ENCODE measurements around the gene CMSS1.

The CMSS1 gene

DNA sequence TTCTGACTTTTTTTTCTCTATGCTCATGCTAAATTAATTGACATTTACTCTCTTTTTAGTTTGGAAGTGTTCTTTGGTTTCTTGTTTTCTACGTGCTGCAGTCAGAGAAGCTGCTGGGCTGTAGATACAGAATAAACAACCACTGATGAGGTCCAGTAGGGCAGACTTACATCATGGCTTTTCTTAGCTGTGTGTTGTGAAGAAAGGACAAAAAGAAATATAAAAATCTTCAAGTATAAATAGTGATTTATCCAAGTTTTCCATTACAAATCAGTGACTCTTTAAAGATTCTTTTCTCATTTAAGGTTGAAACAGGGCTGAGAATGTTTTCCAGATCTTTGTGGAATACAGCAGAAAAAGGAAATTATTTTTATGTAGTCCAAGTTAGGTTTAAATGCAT is 122.2 kb downstream of the CMSS1 start:
- Histone ChIP-seq H3K36me3 (ENCODE audit: insufficient read depth, low read length) (no peaks in the 10 kb centered on the region), H3K9me3 (ENCODE audit: low read length) (no peaks in the 10 kb centered on the region), H3F3A (ENCODE audit: insufficient read depth, low read length) (no peaks in the 10 kb centered on the region), H3K79me2 (ENCODE audit: insufficient read depth, low read length) (no peaks in the 10 kb centered on the region), H3K4me1 (ENCODE audit: insufficient read depth, low read length, severe bottlenecking) (peaks cover 36% of the 10 kb centered on the region), H3K27ac (ENCODE audit: low read depth, low read length, poor library complexity, severe bottlenecking) (peak overlapping the region; percentile 76), H3K4me2 (ENCODE audit: low read length) (no peak overlapping the region), H3K27me3 (ENCODE audit: insufficient read depth, low read length) (no peaks in the 10 kb centered on the region), H3K9me2 (ENCODE audit: low read depth, low read length) (no peaks in the 10 kb centered on the region), H2AFZ (ENCODE audit: low read length) (no peak overlapping the region), H3K9ac (ENCODE audit: low read length) (no peak overlapping the region), H4K20me1 (ENCODE audit: insufficient read depth, low read length) (no peaks in the 10 kb centered on the region), H3K4me3 (ENCODE audit: low read depth, low read length, poor library complexity, severe bottlenecking) (no peak overlapping the region)
- no peak for TF ChIP-seq EZH2 (IDR thresholded peaks at IDR 0.05; ENCODE audit: borderline replicate concordance, low read length)
- TF ChIP-seq, protein P1, sequence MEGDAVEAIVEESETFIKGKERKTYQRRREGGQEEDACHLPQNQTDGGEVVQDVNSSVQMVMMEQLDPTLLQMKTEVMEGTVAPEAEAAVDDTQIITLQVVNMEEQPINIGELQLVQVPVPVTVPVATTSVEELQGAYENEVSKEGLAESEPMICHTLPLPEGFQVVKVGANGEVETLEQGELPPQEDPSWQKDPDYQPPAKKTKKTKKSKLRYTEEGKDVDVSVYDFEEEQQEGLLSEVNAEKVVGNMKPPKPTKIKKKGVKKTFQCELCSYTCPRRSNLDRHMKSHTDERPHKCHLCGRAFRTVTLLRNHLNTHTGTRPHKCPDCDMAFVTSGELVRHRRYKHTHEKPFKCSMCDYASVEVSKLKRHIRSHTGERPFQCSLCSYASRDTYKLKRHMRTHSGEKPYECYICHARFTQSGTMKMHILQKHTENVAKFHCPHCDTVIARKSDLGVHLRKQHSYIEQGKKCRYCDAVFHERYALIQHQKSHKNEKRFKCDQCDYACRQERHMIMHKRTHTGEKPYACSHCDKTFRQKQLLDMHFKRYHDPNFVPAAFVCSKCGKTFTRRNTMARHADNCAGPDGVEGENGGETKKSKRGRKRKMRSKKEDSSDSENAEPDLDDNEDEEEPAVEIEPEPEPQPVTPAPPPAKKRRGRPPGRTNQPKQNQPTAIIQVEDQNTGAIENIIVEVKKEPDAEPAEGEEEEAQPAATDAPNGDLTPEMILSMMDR (IDR thresholded peaks at IDR 0.05; ENCODE audit: low read length) = no peak

DNA sequence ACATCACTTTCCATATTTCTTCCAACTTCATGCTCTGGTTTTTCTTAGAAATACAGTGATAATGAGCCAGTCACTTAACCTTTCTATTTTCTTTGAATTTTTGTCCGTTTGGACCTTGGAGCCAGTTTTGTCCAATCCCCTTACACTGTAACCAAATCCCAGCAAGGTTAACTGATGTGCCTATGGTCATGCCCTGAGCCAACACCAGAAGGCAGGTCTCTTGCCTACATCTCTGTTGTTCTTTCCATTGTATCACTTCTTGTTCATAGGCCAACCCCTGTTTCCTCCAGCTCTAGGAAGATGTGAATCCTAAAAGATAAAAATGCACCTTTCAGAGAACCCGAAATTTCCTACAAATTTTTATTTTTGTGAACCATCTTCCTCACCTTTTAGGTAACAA is 122.7 kb downstream of the CMSS1 start:
- Histone ChIP-seq H2AFZ (ENCODE audit: low read length) (no peak overlapping the region), H3K79me2 (ENCODE audit: insufficient read depth, low read length) (no peaks in the 10 kb centered on the region), H3K9me2 (ENCODE audit: low read depth, low read length) (no peaks in the 10 kb centered on the region), H3K27me3 (ENCODE audit: insufficient read depth, low read length) (no peaks in the 10 kb centered on the region), H3K4me1 (ENCODE audit: insufficient read depth, low read length, severe bottlenecking) (peaks cover 36% of the 10 kb centered on the region), H3K36me3 (ENCODE audit: insufficient read depth, low read length) (no peaks in the 10 kb centered on the region), H3K4me2 (ENCODE audit: low read length) (no peak overlapping the region), H3K4me3 (ENCODE audit: low read depth, low read length, poor library complexity, severe bottlenecking) (no peak overlapping the region), H3K9me3 (ENCODE audit: low read length) (no peaks in the 10 kb centered on the region), H4K20me1 (ENCODE audit: insufficient read depth, low read length) (no peaks in the 10 kb centered on the region), H3K9ac (ENCODE audit: low read length) (no peak overlapping the region), H3F3A (ENCODE audit: insufficient read depth, low read length) (no peaks in the 10 kb centered on the region), H3K27ac (ENCODE audit: low read depth, low read length, poor library complexity, severe bottlenecking) (no peak overlapping the region)
- no peak for TF ChIP-seq EZH2 (IDR thresholded peaks at IDR 0.05; ENCODE audit: borderline replicate concordance, low read length)
- TF ChIP-seq, protein P1 (IDR thresholded peaks at IDR 0.05; ENCODE audit: low read length) = no peak

DNA sequence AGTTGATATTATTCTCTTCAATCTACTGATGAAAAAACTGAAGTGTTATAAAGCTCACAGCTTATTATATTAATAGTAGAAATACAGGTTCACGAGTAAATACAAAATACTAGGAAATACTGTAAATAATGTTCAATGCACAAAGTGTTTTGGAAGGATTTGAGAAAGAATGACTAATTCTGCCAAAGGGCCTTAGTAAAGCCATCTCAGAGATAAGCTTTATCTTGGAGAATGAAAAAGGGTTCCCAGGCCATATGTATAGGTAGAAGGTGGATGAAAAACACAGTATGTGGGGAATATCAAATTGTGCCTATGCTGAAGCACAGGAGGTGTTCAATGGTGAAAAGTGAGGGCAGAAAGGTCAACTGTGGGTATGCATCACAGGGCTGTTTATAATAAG is 123.5 kb downstream of the CMSS1 start:
- TF ChIP-seq, protein P1 (IDR thresholded peaks at IDR 0.05; ENCODE audit: low read length) = no peak
- no peak for TF ChIP-seq EZH2 (IDR thresholded peaks at IDR 0.05; ENCODE audit: borderline replicate concordance, low read length)
- H3K79me2 ChIP-seq (ENCODE audit: insufficient read depth, low read length) = no peaks in the 10 kb centered on the region
- H3K27ac ChIP-seq (ENCODE audit: low read depth, low read length, poor library complexity, severe bottlenecking) = no peak overlapping the region
- H3K4me1 ChIP-seq (ENCODE audit: insufficient read depth, low read length, severe bottlenecking) = peaks cover 36% of the 10 kb centered on the region
- H4K20me1 ChIP-seq (ENCODE audit: insufficient read depth, low read length) = no peaks in the 10 kb centered on the region
- H3K27me3 ChIP-seq (ENCODE audit: insufficient read depth, low read length) = no peaks in the 10 kb centered on the region
- H2AFZ ChIP-seq (ENCODE audit: low read length) = no peak overlapping the region
- H3K9me3 ChIP-seq (ENCODE audit: low read length) = no peaks in the 10 kb centered on the region
- H3K4me2 ChIP-seq (ENCODE audit: low read length) = no peak overlapping the region
- no peaks in the 10 kb centered on the region for H3K36me3 ChIP-seq (ENCODE audit: insufficient read depth, low read length)
- H3K4me3 ChIP-seq (ENCODE audit: low read depth, low read length, poor library complexity, severe bottlenecking) = no peak overlapping the region
- no peak overlapping the region for H3K9ac ChIP-seq (ENCODE audit: low read length)
- no peaks in the 10 kb centered on the region for H3F3A ChIP-seq (ENCODE audit: insufficient read depth, low read length)
- no peaks in the 10 kb centered on the region for H3K9me2 ChIP-seq (ENCODE audit: low read depth, low read length)

All from OCI-LY1 (cell line).